Skin epidermis (tissue), 12 donors: ENCODE data around the gene CRKL.
A peak's percentile ranks its signal among the peaks of the same experiment; 100 is the strongest.
"Not testable (repeated sequence)": the region's sequence is repeated elsewhere in the genome, so short reads cannot be mapped to it uniquely, and the experiment has no call there.

Experiments
- H3K27ac ChIP-seq, 21 experiments: fragments of 200-600 bp; sonication (generic) in 11 of 21; one replicate each; pipeline ENCODE4 v1.5.0; 2020; ENCODE audit warnings: mild to moderate bottlenecking in 3 of 21, inconsistent platforms in 2 of 21, moderate library complexity in 2 of 21
- H3K4me3 ChIP-seq, 7 experiments: fragments of 200-600 bp; sonication (generic) in 2 of 7; one replicate each; pipeline ENCODE4 v1.5.0; 2020; ENCODE audit warnings: inconsistent platforms in 2 of 7, mild to moderate bottlenecking in 2 of 7, moderate library complexity in 1 of 7

CRKL gene

GRCh38 chr22:20964090-20964798, 47.0 kb downstream of the CRKL start:
- peak overlapping the region in 3 of 7 experiments; percentile 14 to 36 (median 17) for H3K4me3 ChIP-seq
- H3K27ac ChIP-seq, result no peak overlapping the region

DNA sequence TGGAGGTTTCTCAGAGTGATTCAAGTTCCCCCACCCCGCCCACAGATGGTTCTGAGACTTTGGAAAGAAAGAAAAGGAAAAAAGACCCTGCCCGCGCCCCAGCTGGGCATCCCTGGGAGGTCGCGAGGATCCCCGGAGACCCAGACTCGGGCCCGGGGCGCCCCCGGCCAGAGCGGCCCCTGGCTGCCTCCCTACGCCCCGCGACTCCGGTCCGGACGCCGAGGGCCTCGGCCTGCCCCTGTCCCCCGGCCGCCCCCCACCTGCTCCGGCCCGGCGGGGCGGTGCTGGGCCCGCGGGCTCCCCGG, 47.5 kb downstream of the CRKL start:
- H3K4me3 ChIP-seq, result peak overlapping the region in 3 of 7 experiments; percentile 14 to 36 (median 17)
- H3K27ac ChIP-seq, result no peak overlapping the region

DNA sequence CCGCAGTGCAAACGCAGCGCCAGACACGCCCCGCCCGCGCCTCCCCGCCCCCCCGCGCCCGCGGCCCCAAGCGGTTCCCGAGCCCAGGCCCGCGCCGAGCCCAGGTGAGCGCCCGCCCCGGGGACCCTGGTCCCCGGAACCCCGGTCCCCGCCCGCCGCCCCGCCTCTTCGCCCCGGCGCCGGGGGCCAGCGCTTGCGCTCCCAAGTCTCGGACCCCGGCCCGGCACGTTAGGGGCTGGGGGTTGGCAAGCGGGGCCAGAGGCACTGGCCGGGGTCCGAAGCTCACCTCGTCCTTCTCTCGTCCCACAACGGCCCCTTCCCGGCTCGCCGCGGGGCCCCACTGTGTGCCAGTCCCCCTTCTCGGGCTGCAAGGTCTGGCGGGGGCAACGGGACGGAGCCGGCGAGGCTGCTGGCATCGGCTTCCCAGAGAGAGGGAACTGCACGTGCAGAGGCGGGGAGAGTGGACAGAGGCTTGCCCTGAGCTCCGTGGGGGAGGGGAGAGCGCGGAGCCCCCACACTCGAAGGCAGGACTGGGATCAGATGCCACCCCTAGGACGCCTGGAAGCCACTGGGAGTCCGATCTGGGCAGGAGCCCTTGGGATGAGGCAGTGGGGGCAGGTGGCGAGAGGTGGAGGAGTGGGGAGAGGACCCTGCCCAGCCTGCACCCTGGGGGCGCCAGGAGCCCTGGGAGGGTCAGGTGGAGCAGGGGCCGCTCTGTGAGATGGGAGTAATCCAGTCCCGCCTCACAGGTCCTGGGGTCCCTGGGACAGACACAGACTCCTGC, 48.1 kb downstream of the CRKL start:
- Histone ChIP-seq H3K27ac (no peak overlapping the region), H3K4me3 (peak overlapping the region in 4 of 7 experiments; percentile 17 to 36 (median 24))

DNA sequence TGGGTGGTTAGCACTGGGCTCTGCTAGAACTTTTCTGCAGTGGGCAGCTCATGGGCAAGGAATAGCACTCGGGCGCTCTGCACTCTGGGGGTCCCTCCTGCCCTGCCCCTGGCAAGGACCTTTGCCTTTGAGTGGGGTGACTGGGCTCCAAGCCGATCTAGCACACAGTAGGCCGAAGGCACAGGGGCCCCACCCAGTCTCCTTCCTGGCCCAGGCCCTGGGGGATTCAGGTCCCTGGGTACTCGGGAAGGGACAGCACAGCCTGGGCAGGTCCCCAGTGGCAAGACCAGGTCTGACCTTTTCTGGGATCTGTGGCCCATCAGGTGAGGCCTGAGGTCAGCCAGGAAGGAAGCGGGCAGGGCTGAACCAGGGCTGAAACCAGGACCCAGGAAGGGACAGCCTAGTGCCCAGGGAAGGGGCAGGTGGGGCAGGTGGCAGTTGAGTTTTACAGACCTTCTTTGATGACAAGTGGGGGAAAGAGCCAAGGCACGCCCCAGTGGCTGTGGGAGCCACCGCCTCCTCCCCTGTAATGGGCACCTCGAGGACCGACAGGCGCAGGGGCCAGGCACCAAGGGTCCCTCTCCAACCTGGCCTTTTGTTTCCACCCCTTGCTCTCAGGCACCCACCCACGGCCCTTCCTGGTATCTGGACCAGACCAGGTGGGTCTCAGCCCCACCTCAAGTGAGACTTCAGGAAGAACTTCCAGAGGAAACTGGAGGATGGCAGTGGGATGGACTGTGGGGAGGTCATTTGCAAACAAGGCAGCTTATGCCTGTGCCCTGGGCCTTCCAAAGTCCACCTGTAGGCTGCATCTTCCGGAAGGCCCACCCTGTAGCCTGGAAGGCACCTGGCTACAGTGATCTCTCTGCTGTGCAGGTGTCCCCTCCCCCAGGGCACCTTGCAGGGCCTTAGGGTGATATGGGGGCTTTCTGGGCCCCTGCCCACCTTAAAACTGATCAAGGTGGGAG, 49.0 kb downstream of the CRKL start:
- Histone ChIP-seq H3K27ac (no peak overlapping the region), H3K4me3 (no peak overlapping the region)

DNA sequence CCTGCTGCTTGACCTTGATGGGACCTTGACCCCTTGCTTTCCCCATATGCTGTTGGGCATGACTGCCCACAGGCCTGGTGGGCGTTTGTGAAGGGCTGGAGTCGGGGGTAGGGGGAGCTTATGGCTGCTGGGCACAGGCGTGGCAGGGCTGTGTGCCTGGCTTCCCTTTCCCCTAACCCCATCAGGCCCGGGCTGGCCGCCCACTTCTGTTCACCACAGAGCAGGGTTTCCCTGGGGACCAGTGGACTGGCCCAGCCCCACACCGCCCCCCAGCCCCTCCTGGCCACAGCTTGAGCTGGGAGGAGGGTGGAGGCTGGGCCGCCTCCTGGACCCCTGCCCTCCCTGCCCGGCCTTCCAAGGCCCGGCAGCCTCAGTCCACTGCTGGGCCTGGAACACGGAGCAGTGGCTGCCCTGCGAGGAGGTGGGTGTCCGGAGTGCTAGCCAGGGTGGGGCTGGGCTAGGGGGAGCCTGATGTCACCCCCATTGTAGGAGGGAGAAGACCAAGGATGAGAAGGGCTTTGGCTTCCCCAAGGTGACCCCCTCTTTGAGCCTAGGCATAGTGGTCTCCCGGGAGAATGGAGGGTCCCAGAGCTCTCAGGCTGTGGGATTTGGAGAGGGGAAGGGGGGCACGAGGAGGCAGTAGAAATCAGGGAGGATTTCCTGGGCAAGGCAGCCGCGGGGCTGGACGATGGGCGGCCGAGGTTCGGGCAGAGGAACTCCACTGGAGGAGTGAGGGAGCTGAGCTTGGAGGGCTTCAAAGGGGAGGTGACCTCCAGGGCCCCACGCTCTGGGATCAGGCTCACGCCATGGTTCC, 49.9 kb downstream of the CRKL start, which contains the start of gene AIFM3:
Gene AIFM3, plus strand, starts transcription at position 373 of the 814 bp plus-strand sequence. CDS start 690 bp downstream, outside the sequence.
- H3K4me3 ChIP-seq, result no peak within 1 kb of the TSS
- H3K27ac ChIP-seq, result peak within 1 kb of the TSS in 1 of 21 experiments; percentile 37

GRCh38 chr22:20967697-20968211, 50.5 kb downstream of the CRKL start:
- H3K27ac ChIP-seq, result no peak overlapping the region
- H3K4me3 ChIP-seq, result no peak overlapping the region

GRCh38 chr22:20968281-20968977, 51.2 kb downstream of the CRKL start:
- no peak overlapping the region for H3K4me3 ChIP-seq
- H3K27ac ChIP-seq, result peak overlapping the region in 1 of 21 experiments; percentile 37

DNA sequence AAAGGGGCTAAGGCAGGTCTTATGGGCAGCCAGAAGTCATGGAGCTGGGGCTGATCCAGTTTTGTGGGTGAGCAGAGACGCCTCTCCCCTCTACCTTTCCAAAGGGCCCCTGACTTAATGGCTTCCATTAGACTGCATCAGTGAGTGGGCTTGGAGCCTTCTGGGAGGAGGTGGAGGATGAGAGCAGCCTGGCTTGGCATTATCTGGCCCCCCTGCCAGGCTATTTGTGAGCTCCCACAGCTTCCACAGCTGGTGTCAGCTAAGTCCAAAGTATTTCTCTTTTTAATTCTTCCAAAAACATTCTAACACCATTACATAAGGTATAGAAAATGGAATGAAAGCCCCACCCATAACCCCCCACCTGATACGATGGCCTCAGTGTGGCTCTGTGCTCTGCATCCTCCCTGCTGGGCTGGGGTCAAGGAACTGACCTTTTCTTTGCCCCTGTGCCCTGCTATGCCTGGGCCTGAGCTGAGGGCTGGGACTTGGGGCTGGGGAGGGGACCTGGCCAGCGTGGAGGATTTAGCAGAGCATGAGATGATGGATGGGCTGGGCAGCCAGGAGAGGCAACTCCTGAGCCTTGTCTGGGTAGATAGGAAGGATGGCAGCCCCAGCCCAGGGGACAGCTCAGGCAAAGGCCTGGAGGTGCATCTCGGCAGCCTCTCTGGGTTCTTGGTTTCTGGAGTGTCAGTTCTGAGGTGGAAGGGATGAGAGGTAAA, 53.9 kb downstream of the CRKL start:
- Histone ChIP-seq H3K4me3 (no peak overlapping the region), H3K27ac (no peak overlapping the region)

GRCh38 chr22:20972014-20972694, 54.9 kb downstream of the CRKL start:
- H3K4me3 ChIP-seq, H3K27ac ChIP-seq: not testable (repeated sequence)

DNA sequence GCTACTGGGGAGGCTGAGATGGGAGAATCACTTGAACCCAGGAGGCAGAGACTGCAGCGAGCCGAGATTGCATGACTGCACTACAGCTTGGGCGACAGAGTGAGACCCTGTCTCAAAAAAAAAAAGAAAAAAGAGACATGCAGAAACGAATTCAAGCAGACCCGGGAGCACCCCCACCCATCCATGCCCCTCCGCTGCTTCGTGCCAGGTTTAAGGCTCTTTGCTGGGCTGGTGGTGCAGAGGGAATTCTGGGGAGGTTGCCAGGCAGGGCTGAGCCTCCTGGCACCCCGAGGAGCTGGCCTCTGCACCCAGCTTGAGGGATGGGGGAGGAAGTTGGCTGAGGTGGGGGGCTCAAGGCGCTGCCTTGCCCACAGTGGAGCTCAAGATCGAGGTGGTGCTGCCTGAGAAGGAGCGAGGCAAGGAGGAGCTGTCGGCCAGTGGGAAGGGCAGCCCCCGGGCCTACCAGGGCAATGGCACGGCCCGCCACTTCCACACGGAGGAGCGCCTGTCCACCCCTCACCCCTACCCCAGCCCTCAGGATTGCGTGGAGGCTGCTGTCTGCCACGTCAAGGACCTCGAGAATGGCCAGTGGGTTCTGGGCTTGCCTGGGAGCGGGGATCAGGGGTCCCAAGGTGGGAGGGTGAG, 55.8 kb downstream of the CRKL start:
- Histone ChIP-seq H3K27ac (no peak overlapping the region), H3K4me3 (no peak overlapping the region)

GRCh38 chr22:20973634-20974286, 56.6 kb downstream of the CRKL start:
- H3K4me3 ChIP-seq, result no peak overlapping the region

DNA sequence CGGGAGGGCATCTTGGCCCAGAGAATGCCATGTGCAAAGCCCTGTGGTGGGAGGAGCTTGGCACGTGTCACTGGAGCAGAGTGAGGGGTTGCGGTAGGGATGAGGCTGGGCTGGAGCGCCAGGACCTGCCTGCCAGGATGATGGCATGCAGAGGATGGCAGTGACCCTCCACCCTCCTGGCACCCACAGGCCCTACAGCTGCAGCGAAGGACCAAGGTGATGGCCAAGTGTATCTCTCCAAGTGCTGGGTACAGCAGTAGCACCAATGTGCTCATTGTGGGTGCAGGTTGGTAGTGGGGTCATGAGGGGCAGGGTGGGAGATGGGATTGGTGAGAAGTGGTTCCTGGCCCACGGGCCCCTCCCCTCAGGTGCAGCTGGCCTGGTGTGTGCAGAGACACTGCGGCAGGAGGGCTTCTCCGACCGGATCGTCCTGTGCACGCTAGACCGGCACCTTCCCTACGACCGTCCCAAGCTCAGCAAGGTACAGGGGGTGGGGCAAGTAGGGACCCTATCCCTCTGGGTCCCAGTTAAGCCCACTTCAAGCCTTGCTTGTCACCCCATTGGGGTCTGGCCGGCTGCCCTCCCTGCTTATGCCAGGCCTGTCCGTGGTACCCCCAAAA, 57.2 kb downstream of the CRKL start:
- Histone ChIP-seq H3K4me3 (no peak overlapping the region), H3K27ac (no peak overlapping the region)

More at GRCh38 chr22:20973634-20974286, 56.6 kb downstream of the CRKL start:
- no peak overlapping the region for H3K27ac ChIP-seq

DNA sequence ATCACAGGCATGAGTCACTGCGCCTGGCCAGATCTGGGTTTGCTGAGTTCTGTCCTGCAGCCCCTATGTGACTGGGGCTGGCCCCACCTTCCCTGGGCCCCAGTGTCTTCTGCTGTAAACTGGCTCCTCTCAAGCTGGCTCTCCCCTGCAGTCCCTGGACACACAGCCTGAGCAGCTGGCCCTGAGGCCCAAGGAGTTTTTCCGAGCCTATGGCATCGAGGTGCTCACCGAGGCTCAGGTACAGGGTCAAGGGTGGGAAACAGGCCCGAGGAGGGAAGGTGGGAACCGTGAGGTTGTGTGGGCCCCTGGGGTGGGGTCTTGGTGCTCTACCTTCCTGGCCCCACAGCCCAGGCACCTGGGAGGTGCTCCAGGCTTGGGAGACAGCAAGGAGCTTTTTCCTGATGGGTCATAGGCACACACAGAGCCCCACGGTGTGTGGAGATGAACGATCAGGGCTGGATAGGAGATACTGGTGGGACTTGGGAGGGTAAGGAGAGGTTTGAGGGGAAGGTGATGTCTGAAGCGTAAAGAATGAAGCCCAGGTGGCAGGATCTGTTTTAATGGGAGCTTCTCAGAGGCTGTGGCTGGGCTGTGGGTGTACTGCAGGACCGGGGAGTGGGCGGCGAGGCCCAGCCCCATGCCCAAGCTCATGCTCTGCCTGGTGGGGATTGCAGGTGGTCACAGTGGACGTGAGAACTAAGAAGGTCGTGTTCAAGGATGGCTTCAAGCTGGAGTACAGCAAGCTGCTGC, 58.5 kb downstream of the CRKL start:
- Histone ChIP-seq H3K4me3 (no peak overlapping the region), H3K27ac (no peak overlapping the region)

DNA sequence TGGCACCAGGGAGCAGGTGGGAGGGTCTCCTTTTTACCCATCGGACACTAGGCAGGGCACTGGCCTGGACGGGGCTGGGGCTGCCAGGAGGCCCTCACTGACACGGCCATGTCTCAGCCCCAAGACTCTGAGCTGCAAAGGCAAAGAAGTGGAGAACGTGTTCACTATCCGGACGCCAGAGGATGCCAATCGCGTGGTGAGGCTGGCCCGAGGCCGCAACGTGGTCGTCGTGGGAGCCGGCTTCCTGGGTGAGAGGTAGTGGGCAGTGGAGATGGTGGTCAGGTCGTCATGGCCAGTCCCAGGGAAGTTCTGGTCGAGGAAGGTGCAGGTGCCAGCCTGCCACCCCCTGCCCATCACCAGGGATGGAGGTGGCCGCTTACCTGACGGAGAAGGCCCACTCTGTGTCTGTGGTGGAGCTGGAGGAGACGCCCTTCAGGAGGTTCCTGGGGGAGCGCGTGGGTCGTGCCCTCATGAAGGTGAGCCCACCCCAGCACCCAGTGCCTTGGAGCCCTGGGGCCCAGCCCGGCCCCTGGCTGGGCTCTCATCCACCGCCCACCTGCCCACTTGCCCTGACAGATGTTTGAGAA, 59.2 kb downstream of the CRKL start:
- Histone ChIP-seq H3K27ac (no peak overlapping the region), H3K4me3 (no peak overlapping the region)

GRCh38 chr22:20977019-20977418, 59.8 kb downstream of the CRKL start:
- Histone ChIP-seq H3K4me3 (no peak overlapping the region), H3K27ac (no peak overlapping the region)
